Retinal pigment epithelial cell (primary cell): ENCODE data around the gene ME3.

Experiments used
- DNase-seq: peaks from one replicate; pipeline ENCODE4 v3.0.0-alpha.2; 2010; ENCODE audit warnings: low read depth
- H3K4me3 ChIP-seq: 2 replicates; pipeline ENCODE4 v1.5.1; 2011; ENCODE audit warnings: mild to moderate bottlenecking, low read length, control low read depth, moderate library complexity
- CTCF ChIP-seq: conservative IDR thresholded peaks from 2 replicates; pipeline ENCODE4 v1.5.1; 2011; ENCODE audit warnings: low read depth, low read length, control low read depth, inconsistent platforms

Gene ME3

GRCh38 chr11:86596861-86597586, 75.4 kb downstream of the ME3 start:
- no peak for TF ChIP-seq CTCF
- DNase-seq, result no peak
- no peak overlapping the region for H3K4me3 ChIP-seq

- DNase-seq, result no peak
- no peak overlapping the region for H3K4me3 ChIP-seq
- TF ChIP-seq CTCF, result no peak
These were observed 76.5 kb downstream of the ME3 start for GRCh38 chr11:86595955-86596354.

- no peak for DNase-seq
These were observed 77.0 kb downstream of the ME3 start for GRCh38 chr11:86595451-86595850.

GRCh38 chr11:86594746-86595145, 77.7 kb downstream of the ME3 start:
- DNase-seq, result no peak
- TF ChIP-seq CTCF, result no peak
- H3K4me3 ChIP-seq, result no peak overlapping the region

More at GRCh38 chr11:86595451-86595850, 77.0 kb downstream of the ME3 start:
- no peak for TF ChIP-seq CTCF
- H3K4me3 ChIP-seq, result no peak overlapping the region

GRCh38 chr11:86593833-86594232, 78.6 kb downstream of the ME3 start:
- no peak for TF ChIP-seq CTCF
- H3K4me3 ChIP-seq, result no peak overlapping the region
- no peak for DNase-seq

GRCh38 chr11:86592659-86593451, 79.6 kb downstream of the ME3 start:
- TF ChIP-seq CTCF, result no peak
- H3K4me3 ChIP-seq, result no peak overlapping the region
- peak; percentile 84 for DNase-seq
